Measurements from ENCODE around the gene APC2. TPM values are rescaled to one million over a fixed set of nuclear protein-coding genes. Genes with fewer than 3 reads are reported as not detected.

Gene APC2
- total and polyA plus RNA-seq, 4 donors: under 0.01 to 0.06 (median 0.03) TPM

GRCh38 chr19:1469255-1470054, 19.5 kb downstream of the APC2 start:
- peak overlapping the region in 1 of 3 donors; percentile 50 for H3K4me3 ChIP-seq (ENCODE audit: low read depth in 1 of 3, low read length in 3 of 3)
- no peak for DNase-seq (ENCODE audit: low spot score)
- H3K4me1 ChIP-seq (ENCODE audit: control insufficient read depth in 4 of 4, insufficient read depth in 4 of 4, low read length in 3 of 4): peaks cover 30 to 69% (median 44%) of the 10 kb centered on the region in 4 donors
- peaks cover 0 to 11% (median 7%) of the 10 kb centered on the region in 4 donors for H3K27me3 ChIP-seq (ENCODE audit: control insufficient read depth in 4 of 4, insufficient read depth in 4 of 4, low read length in 3 of 4)
- no peak overlapping the region for H3K9ac ChIP-seq (ENCODE audit: low read depth in 1 of 2, low read length in 2 of 2)
- TF ChIP-seq SP1 (IDR thresholded peaks at IDR 0.05): no peak
- no peak for TF ChIP-seq EGR1 (IDR thresholded peaks at IDR 0.05; ENCODE audit: low read depth in 2 of 2)
- TF ChIP-seq JUND (IDR thresholded peaks at IDR 0.05): no peak
- no peak for TF ChIP-seq CTCF (IDR thresholded peaks at IDR 0.05; ENCODE audit: low read depth, low read length, missing input control)
- TF ChIP-seq HNF4A (conservative IDR thresholded peaks at IDR 0.05): no peak
- no peak for TF ChIP-seq YY1 (IDR thresholded peaks at IDR 0.05)
- TF ChIP-seq GABPA (IDR thresholded peaks at IDR 0.05 in 1 of 2, conservative IDR thresholded peaks at IDR 0.05 in 1 of 2): no peak
- no peak for TF ChIP-seq REST (IDR thresholded peaks at IDR 0.05)
- no peak for TF ChIP-seq HNF4G (IDR thresholded peaks at IDR 0.05)
- TF ChIP-seq RXRA (IDR thresholded peaks at IDR 0.05): no peak
- TF ChIP-seq TAF1 (conservative IDR thresholded peaks at IDR 0.05): no peak
- no peak for TF ChIP-seq FOXA1 (IDR thresholded peaks at IDR 0.05)
- TF ChIP-seq FOXA2 (IDR thresholded peaks at IDR 0.05): no peak
- no peak for TF ChIP-seq MAX (IDR thresholded peaks at IDR 0.05)
- no peak for TF ChIP-seq ATF3 (IDR thresholded peaks at IDR 0.05)
- no peak for TF ChIP-seq ZBTB33 (IDR thresholded peaks at IDR 0.05)
- TF ChIP-seq RAD21 (IDR thresholded peaks at IDR 0.05): no peak
- no peak for TF ChIP-seq NR2F2 (IDR thresholded peaks at IDR 0.05)
- no peaks in the 10 kb centered on the region for H3K9me3 ChIP-seq (ENCODE audit: control insufficient read depth in 4 of 4, low read length in 3 of 4)
- 3% methylated on average over 117 of the region's 117 CpGs for WGBS
- no peak overlapping the region for H3K27ac ChIP-seq (ENCODE audit: low read depth in 1 of 2, low read length in 2 of 2)
- no peaks in the 10 kb centered on the region for H3K36me3 ChIP-seq (ENCODE audit: control insufficient read depth in 4 of 4, insufficient read depth in 3 of 4, low read depth in 1 of 4, low read length in 3 of 4)
